GM12891 (cell line): ENCODE measurements around the gene CTXN3.

Source experiments
- DNase-seq: peaks from one replicate; pipeline ENCODE4 v3.0.0; 2011; ENCODE audit warnings: low spot score; ENCODE audit not compliant: insufficient read length
- FAIRE-seq: peaks from 2 replicates; lab custom pipeline; 2011; peaks lifted over from hg19 to GRCh38; lab: Jason Lieb, UNC
- PAX5 ChIP-seq: IDR thresholded peaks from 2 replicates; pipeline ENCODE4 v1.6.1; 2011; ENCODE audit warnings: low read length, moderate library complexity, mild to moderate bottlenecking; ENCODE audit not compliant: insufficient read depth, severe bottlenecking
- POLR2A ChIP-seq: IDR thresholded peaks from 2 replicates; pipeline ENCODE4 v1.6.1; 2011; ENCODE audit warnings: low read depth, low read length, control low read depth
- POLR2AphosphoS5 ChIP-seq: IDR thresholded peaks from 2 replicates; pipeline ENCODE4 v1.6.1; 2011; ENCODE audit warnings: low read depth, low read length, control low read depth
- POU2F2 ChIP-seq: IDR thresholded peaks from 2 replicates; pipeline ENCODE4 v1.6.1; 2011; ENCODE audit warnings: low read depth, mild to moderate bottlenecking, control low read depth, low read length, moderate library complexity
- SPI1 ChIP-seq: IDR thresholded peaks from 2 replicates; pipeline ENCODE4 v1.6.1; 2011; ENCODE audit warnings: low read depth, low read length, control low read depth
- TAF1 ChIP-seq: IDR thresholded peaks from 2 replicates; pipeline ENCODE4 v1.6.1; 2011; ENCODE audit warnings: low read depth, low read length, control low read depth

The CTXN3 gene

GRCh38 chr5:127696683-127697082 lies 47.8 kb downstream of the CTXN3 start:
- DNase-seq (no peak), FAIRE-seq (no peak)
- no peak for TF ChIP-seq TAF1
- no peak for TF ChIP-seq PAX5
- TF ChIP-seq POU2F2, result no peak
- no peak for TF ChIP-seq SPI1
- no peak for TF ChIP-seq POLR2AphosphoS5
- TF ChIP-seq POLR2A, result no peak

GRCh38 chr5:127697894-127698600 lies 49.2 kb downstream of the CTXN3 start:
- no peak for DNase-seq
- TF ChIP-seq TAF1, result no peak
- FAIRE-seq, result no peak

GRCh38 chr5:127699416-127699815 lies 50.5 kb downstream of the CTXN3 start:
- TF ChIP-seq POLR2A (no peak), PAX5 (no peak), TAF1 (no peak), POU2F2 (no peak)
- DNase-seq (no peak), FAIRE-seq (no peak)

DNA sequence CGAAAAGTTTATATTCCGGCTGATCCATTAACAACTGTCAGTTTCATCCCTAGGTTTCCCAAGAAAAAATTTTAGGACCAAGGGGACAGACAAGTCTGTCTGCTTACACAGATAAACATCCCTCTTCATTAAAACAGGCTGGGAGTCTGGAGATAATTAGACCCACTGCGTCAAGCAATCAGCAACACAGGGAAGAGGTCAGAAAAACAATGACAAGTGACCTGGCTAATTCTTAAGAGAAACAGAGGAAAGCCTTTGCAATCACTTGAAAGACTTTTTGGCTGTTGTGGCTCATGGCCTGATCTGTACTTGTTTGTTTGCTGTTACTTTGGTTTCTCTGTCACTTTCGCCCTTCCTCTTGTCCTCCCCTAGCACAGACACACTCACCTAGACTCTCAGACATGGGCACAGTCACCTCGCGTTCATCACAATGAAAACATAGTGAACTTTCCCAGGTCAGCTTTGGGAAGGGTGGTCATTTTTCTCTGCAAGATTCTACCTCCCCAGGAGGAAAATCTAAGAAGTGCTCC lies 51.4 kb downstream of the CTXN3 start:
- FAIRE-seq, result no peak

GRCh38 chr5:127702434-127702833 lies 53.6 kb downstream of the CTXN3 start:
- TF ChIP-seq TAF1 (no peak), SPI1 (no peak), POLR2AphosphoS5 (no peak), POLR2A (no peak), POU2F2 (no peak), PAX5 (no peak)
- FAIRE-seq (no peak), DNase-seq (no peak)

More for the DNA sequence above, 51.4 kb downstream of the CTXN3 start:
- TF ChIP-seq POLR2AphosphoS5 (no peak), PAX5 (no peak), SPI1 (no peak), TAF1 (no peak), POLR2A (no peak)
- no peak for DNase-seq

DNA sequence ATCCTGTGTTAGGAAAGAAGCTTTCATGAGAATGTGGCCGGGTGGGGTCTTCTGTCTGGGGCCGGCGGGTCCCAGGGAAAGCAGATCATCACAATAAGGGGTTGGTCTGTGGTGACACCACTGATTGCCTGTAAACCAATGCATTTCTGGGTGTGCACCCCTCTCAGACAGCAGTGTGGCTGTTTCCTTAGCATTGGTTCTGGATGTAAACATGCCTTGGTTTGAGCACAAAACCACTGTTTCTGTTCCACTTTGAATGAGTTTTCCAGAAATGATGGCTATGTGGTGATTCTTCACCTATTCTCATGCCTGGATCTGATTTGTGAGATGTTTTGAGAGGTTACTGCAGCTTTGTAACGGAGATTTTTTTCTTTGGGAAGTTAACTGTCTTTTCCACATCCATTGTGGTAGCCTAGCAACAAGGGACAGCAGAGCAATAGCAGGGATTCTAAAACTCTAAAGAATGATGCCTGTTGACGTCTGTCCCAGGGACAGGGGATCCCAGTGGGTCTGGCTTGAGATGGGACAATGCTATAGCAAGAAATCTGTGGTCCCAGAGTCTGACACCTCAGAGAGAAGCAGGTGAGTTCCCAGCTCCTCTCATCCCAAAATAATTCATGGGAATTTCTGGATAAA lies 54.2 kb downstream of the CTXN3 start, which contains the start of gene CCDC192:
TSS of gene CCDC192 (plus strand) at position 466 of the 636 bp plus-strand sequence. CDS start at position 521, 55 bp downstream.
- TF ChIP-seq POLR2A (no peak), POLR2AphosphoS5 (no peak)
- DNase-seq (no peak), FAIRE-seq (no peak)

DNA sequence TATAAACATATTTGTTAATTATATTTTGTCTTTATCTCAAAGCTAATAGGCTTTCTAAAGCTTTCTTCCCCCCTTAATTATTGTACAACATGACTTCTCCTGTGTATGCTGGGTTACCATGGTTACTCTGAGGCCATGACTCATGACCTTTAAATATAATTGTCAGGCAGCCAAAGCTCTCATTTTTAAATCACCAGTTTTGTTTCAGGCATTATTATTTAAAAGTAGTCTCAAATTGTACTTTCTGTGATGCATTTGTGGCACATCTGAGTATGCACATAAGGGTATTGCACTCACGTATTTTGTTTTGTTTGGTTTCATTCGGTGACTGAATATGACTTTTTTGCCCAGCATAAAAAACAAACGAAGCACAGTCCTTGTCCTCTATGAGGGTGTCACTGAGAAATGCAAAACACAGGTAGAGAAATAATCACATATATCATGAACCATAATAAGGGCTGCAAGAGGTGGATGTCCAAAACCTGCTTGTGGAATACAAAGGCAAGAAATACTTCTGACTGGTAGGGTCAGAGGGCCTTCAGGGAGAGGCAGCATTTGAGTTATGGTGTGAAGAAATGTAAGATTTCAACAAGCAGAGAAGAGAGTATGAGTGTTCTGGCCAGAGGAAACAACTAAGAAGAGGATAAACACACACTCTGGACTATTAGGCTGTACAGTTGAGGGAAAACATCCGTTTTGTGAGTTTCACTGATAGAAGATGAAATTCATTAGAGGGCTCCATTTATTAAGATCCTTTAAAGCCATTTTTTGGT lies 56.4 kb downstream of the CTXN3 start:
- no peak for DNase-seq
- FAIRE-seq, result no peak

GRCh38 chr5:127706691-127707090 lies 57.8 kb downstream of the CTXN3 start:
- no peak for FAIRE-seq
- TF ChIP-seq TAF1, result no peak
- no peak for TF ChIP-seq POU2F2
- no peak for TF ChIP-seq POLR2AphosphoS5
- no peak for TF ChIP-seq PAX5
- TF ChIP-seq POLR2A, result no peak
- no peak for TF ChIP-seq SPI1
- no peak for DNase-seq

More for the DNA sequence above, 56.4 kb downstream of the CTXN3 start:
- TF ChIP-seq TAF1 (no peak), POLR2A (no peak), SPI1 (no peak), POLR2AphosphoS5 (no peak), POU2F2 (no peak), PAX5 (no peak)

- DNase-seq (no peak), FAIRE-seq (no peak)
- TF ChIP-seq SPI1 (no peak), POLR2AphosphoS5 (no peak), POU2F2 (no peak), PAX5 (no peak), TAF1 (no peak), POLR2A (no peak)
These were observed 58.3 kb downstream of the CTXN3 start for GRCh38 chr5:127707209-127707608.
